HG02943 (cell line): ENCODE results near the gene FAM168B.

Experiments used
- ATAC-seq: cut with Tn5 transposase; IDR thresholded peaks from one replicate; pipeline ENCODE4 v1.9.1; 2021; ENCODE audit warnings: mild to moderate bottlenecking, low read depth, moderate library complexity; ENCODE audit not compliant: unreplicated experiment

Gene FAM168B

GRCh38 chr2:131030478-131030971 lies 62.7 kb downstream of the FAM168B start:
- no peak for ATAC-seq

- ATAC-seq = no peak
These were observed 63.4 kb downstream of the FAM168B start for GRCh38 chr2:131029812-131030211.

- no peak for ATAC-seq
These were observed 65.4 kb downstream of the FAM168B start for GRCh38 chr2:131027566-131028528.

- no peak for ATAC-seq
These were observed 66.3 kb downstream of the FAM168B start for GRCh38 chr2:131026919-131027318.

GRCh38 chr2:131023758-131024157 lies 69.5 kb downstream of the FAM168B start:
- ATAC-seq = no peak

- no peak for ATAC-seq
These were observed 70.5 kb downstream of the FAM168B start for GRCh38 chr2:131022731-131023130.

GRCh38 chr2:131016826-131017741 lies 76.2 kb downstream of the FAM168B start:
- ATAC-seq = no peak

- no peak for ATAC-seq
These were observed 77.5 kb downstream of the FAM168B start for GRCh38 chr2:131015764-131016163.

- ATAC-seq = no peak
These were observed 79.1 kb downstream of the FAM168B start for GRCh38 chr2:131014141-131014540.

GRCh38 chr2:131011486-131011885 lies 81.8 kb downstream of the FAM168B start:
- ATAC-seq = no peak

GRCh38 chr2:131010566-131010965 lies 82.7 kb downstream of the FAM168B start:
- ATAC-seq = no peak

- no peak for ATAC-seq
These were observed 83.4 kb downstream of the FAM168B start for GRCh38 chr2:131009713-131010475.

GRCh38 chr2:131008967-131009366 lies 84.3 kb downstream of the FAM168B start:
- ATAC-seq = no peak

GRCh38 chr2:131006561-131006960 lies 86.7 kb downstream of the FAM168B start:
- no peak for ATAC-seq

GRCh38 chr2:131005216-131005935 lies 87.9 kb downstream of the FAM168B start:
- ATAC-seq = no peak

- no peak for ATAC-seq
These were observed 88.6 kb downstream of the FAM168B start for GRCh38 chr2:131004446-131005209.

- ATAC-seq = no peak
These were observed 94.7 kb downstream of the FAM168B start for GRCh38 chr2:130998561-130998960.
